Endothelial cell of umbilical vein (primary cell): ENCODE results near the gene MTMR11. TPM values are rescaled to one million over a fixed set of nuclear protein-coding genes. Genes with fewer than 3 reads are reported as not detected.
"Not testable (repeated sequence)": the region's sequence is repeated elsewhere in the genome, so short reads cannot be mapped to it uniquely, and the experiment has no call there.

Experiments
- BruUV-seq: library from RNA; stranded (reverse); fragments of 400-500 nt; replicated peaks from 2 replicates; lab custom pipeline; 2021; lab: Mats Ljungman, UMichigan
- CTCF ChIA-PET: fragments of 300-600, 350-600 bp; sonication (Branson Sonifier 250); formaldehyde crosslinking; loops from one replicate; lab custom pipeline; 2021; ENCODE audit warnings: antibody characterized with exemption, inconsistent platforms; lab: Charles Lee
- POLR2A ChIA-PET: fragments of 300-600, 350-600 bp; sonication (Branson Sonifier 250); formaldehyde crosslinking; loops from one replicate; lab custom pipeline; 2021; ENCODE audit warnings: antibody characterized with exemption, inconsistent platforms; lab: Charles Lee
- DNase-seq: peaks from one replicate; pipeline ENCODE4 v3.0.0-alpha.2; 2011; ENCODE audit warnings: low read depth, low spot score
- FAIRE-seq: peaks from 2 replicates; lab custom pipeline; 2011; peaks lifted over from hg19 to GRCh38; lab: Jason Lieb, UNC
- H2AFZ ChIP-seq: 2 replicates; pipeline ENCODE4 v1.6.0; 2012; ENCODE audit warnings: low read depth, low read length, control low read depth, inconsistent platforms
- H3K27ac ChIP-seq: 2 replicates; pipeline ENCODE4 v1.5.1; 2011; ENCODE audit warnings: low read depth, mild to moderate bottlenecking, control low read depth, low read length, moderate library complexity; ENCODE audit not compliant: insufficient read depth
- H3K27me3 ChIP-seq, 2 experiments: 2 replicates each; pipeline versions ENCODE4 v1.6.0 to v1.6.1; 2011; ENCODE audit warnings: low read length in 2 of 2, mixed read lengths in 1 of 2; ENCODE audit not compliant: control insufficient read depth in 2 of 2, insufficient read depth in 2 of 2
- H3K36me3 ChIP-seq, 2 experiments: 2 replicates in 1 of 2; 3 replicates in 1 of 2; pipeline ENCODE4 v1.5.1; 2011; ENCODE audit warnings: low read length in 2 of 2, mild to moderate bottlenecking in 1 of 2, moderate library complexity in 1 of 2; ENCODE audit not compliant: control insufficient read depth in 2 of 2, insufficient read depth in 2 of 2; ENCODE audit errors: extremely low read depth in 1 of 2
- H3K4me1 ChIP-seq: 3 replicates; pipeline ENCODE4 v1.5.1; 2011; ENCODE audit warnings: mild to moderate bottlenecking, low read length; ENCODE audit not compliant: control insufficient read depth, insufficient read depth; ENCODE audit errors: extremely low read depth
- H3K4me2 ChIP-seq: 2 replicates; pipeline ENCODE4 v1.6.1; 2011; ENCODE audit warnings: low read length, control low read depth, mixed read lengths; ENCODE audit not compliant: insufficient read depth
- H3K4me3 ChIP-seq, 3 experiments: fragments of 200-600 bp in 1 of 3; sonication (generic), shearing (Covaris generic) in 1 of 3; replicated peaks in 1 of 3; 2 replicates each; pipeline ENCODE4 v1.5.1; 2011 to 2016; ENCODE audit warnings: control low read depth in 3 of 3, low read length in 3 of 3, mild to moderate bottlenecking in 2 of 3, inconsistent platforms in 1 of 3, low read depth in 1 of 3, moderate library complexity in 1 of 3; ENCODE audit not compliant: insufficient read depth in 1 of 3
- H3K79me2 ChIP-seq: 2 replicates; pipeline ENCODE4 v1.6.0; 2012; ENCODE audit warnings: low read length, inconsistent platforms; ENCODE audit not compliant: control insufficient read depth, insufficient read depth
- H3K9ac ChIP-seq: replicated peaks from 2 replicates; pipeline ENCODE3; 2011; ENCODE audit warnings: low read length, control low read depth; ENCODE audit not compliant: insufficient read depth; ENCODE audit errors: extremely low read depth
- H3K9me1 ChIP-seq: replicated peaks from 3 replicates; pipeline ENCODE4 v1.6.0; 2011; ENCODE audit warnings: mild to moderate bottlenecking, low read length; ENCODE audit not compliant: control insufficient read depth, insufficient read depth; ENCODE audit errors: extremely low read depth
- H3K9me3 ChIP-seq: replicated peaks from 2 replicates; pipeline ENCODE4 v1.5.1; 2012; ENCODE audit warnings: low read length, inconsistent platforms; ENCODE audit not compliant: control insufficient read depth, insufficient read depth
- H4K20me1 ChIP-seq: replicated peaks from 2 replicates; pipeline ENCODE3; 2011; ENCODE audit warnings: mild to moderate bottlenecking, low read length; ENCODE audit not compliant: control insufficient read depth, insufficient read depth; ENCODE audit errors: extremely low read depth
- CTCF ChIP-seq, 2 donors: IDR thresholded peaks; 1 replicate in 1 of 2; 2 replicates in 1 of 2; pipeline ENCODE4 v1.5.1; 2011; ENCODE audit warnings: low read length in 2 of 2, mild to moderate bottlenecking in 2 of 2, moderate library complexity in 2 of 2, control low read depth in 1 of 2, inconsistent platforms in 1 of 2, low read depth in 1 of 2; ENCODE audit not compliant: insufficient read depth in 1 of 2; ENCODE audit errors: extremely low read depth in 1 of 2
- EZH2 ChIP-seq: IDR thresholded peaks from 2 replicates; pipeline ENCODE4 v1.6.1; 2012; ENCODE audit warnings: borderline replicate concordance, low read depth, mild to moderate bottlenecking, moderate library complexity, low read length, inconsistent platforms; ENCODE audit not compliant: severe bottlenecking
- FOS ChIP-seq: IDR thresholded peaks from 2 replicates; pipeline ENCODE4 v1.6.1; 2011; ENCODE audit warnings: mild to moderate bottlenecking, low read length, moderate library complexity, borderline replicate concordance; ENCODE audit not compliant: insufficient read depth
- JUN ChIP-seq: IDR thresholded peaks from 2 replicates; pipeline ENCODE4 v1.6.1; 2011; ENCODE audit warnings: borderline replicate concordance, low read depth; ENCODE audit not compliant: insufficient read length, insufficient read depth
- POLR2A ChIP-seq: IDR thresholded peaks from 2 replicates; pipeline ENCODE4 v1.6.1; 2012; ENCODE audit warnings: low read depth, mild to moderate bottlenecking, control low read depth, low read length
- POLR2AphosphoS5 ChIP-seq: IDR thresholded peaks from 2 replicates; pipeline ENCODE4 v1.6.1; 2012; ENCODE audit warnings: low read depth, mild to moderate bottlenecking, control low read depth, low read length, moderate library complexity; ENCODE audit not compliant: insufficient read depth
- dilution Hi-C: fragments of 300-500 bp; cut with MboI; formaldehyde crosslinking; loops from one replicate; pipeline ENCODE4 v1.15.0; 2019; ENCODE audit warnings: low sequenced_read_pairs; ENCODE audit not compliant: extremely low pct_ligation_motif_present
- intact Hi-C: fragments of 100-400 bp; cut with micrococcal nuclease; formaldehyde crosslinking; loops from one replicate; pipeline ENCODE4 v1.10.0; 2022
- polyA plus RNA-seq, 4 experiments: library from polyadenylated mRNA; depleted of rRNA in 3 of 4; stranded (reverse) in 3 of 4; unstranded in 1 of 4; fragments of >200 nt; gene quantifications; 2 replicates each; pipeline versions ENCODE4 v1.2.1 to v1.2.3, GENCODE V29; 2011 to 2012; ENCODE audit warnings: missing spikeins in 1 of 4
- total RNA-seq: library from RNA; stranded (reverse); gene quantifications from 2 replicates; pipeline ENCODE4 v1.2.3, GENCODE V29; 2021

MTMR11 gene
- total and polyA plus RNA-seq, 2 donors (not counting 3 experiments of a cell fraction or from before 2014, with no cell fraction given), result 7.8 to 14.4 TPM

- Histone ChIP-seq H3K9ac (peak overlapping the region; percentile 99), H3K4me3 (peak overlapping the region; percentile 40 to 81 (median 42)), H3K4me1 (peaks cover 16% of the 10 kb centered on the region), H3K4me2 (peak overlapping the region; percentile 91), H3K27ac (peak overlapping the region; percentile 90)
- intact Hi-C loops, H4K20me1 ChIP-seq, H3K9me1 ChIP-seq, H2AFZ ChIP-seq, FAIRE-seq, BruUV-seq, DNase-seq, H3K9me3 ChIP-seq, H3K27me3 ChIP-seq, H3K36me3 ChIP-seq, H3K79me2 ChIP-seq: not testable (repeated sequence)
- CTCF ChIA-PET, result interaction anchor here (1.2 to 4.1 kb wide), 4 partner anchors 41 to 301 kb away, joined by 3 to 38 read pairs (median 19); no protein-coding TSS in a partner anchor
- peak; percentile 87 for TF ChIP-seq POLR2A
- TF ChIP-seq POLR2AphosphoS5, result peak; percentile 52
- dilution Hi-C loops, result loop anchor here (25.0 kb wide), 1 partner anchor 151 kb away; no protein-coding TSS in a partner anchor
- POLR2A ChIA-PET, result interaction anchor here (0.6 to 3.6 kb wide), 6 partner anchors 14 to 451 kb away, joined by 4 to 20 read pairs (median 7); partner anchors contain the start of genes BOLA1 and OTUD7B
Measured at GRCh38 chr1:149886121-149886395, 50.6 kb downstream of the MTMR11 start.

GRCh38 chr1:149885339-149886120 lies 51.1 kb downstream of the MTMR11 start:
- intact Hi-C loops (no loop called here), dilution Hi-C loops (loop anchor here (25.0 kb wide), 1 partner anchor 152 kb away; no protein-coding TSS in a partner anchor)
- H3K4me3 ChIP-seq, result peak overlapping the region; percentile 40 to 81 (median 42)
- H3K4me1 ChIP-seq, result peaks cover 16% of the 10 kb centered on the region
- no peaks in the 10 kb centered on the region for H3K36me3 ChIP-seq
- BruUV-seq, result no TSS peak
- peak overlapping the region; percentile 26 for H2AFZ ChIP-seq
- ChIA-PET POLR2A (interaction anchor here (1.4 to 3.6 kb wide), 3 partner anchors 14 to 125 kb away, joined by 4 to 20 read pairs (median 13); partner anchors contain the start of genes BOLA1 and OTUD7B), CTCF (interaction anchor here (1.2 to 4.1 kb wide), 2 partner anchors 40 to 302 kb away, joined by 3 to 33 read pairs; no protein-coding TSS in a partner anchor)
- TF ChIP-seq CTCF (IDR thresholded peaks at IDR 0.05; ENCODE audit: extremely low read depth in 1 of 2, insufficient read depth in 1 of 2, low read depth in 1 of 2, low read length in 2 of 2) (peak in 1 of 2 donors; percentile 7), EZH2 (no peak), POLR2AphosphoS5 (peak; percentile 32), JUN (peak; percentile 19), POLR2A (peak; percentile 12), FOS (no peak)
- no peaks in the 10 kb centered on the region for H3K27me3 ChIP-seq
- H3K27ac ChIP-seq, result peak overlapping the region; percentile 90
- H3K79me2 ChIP-seq, result no peaks in the 10 kb centered on the region
- peak overlapping the region; percentile 99 for H3K9ac ChIP-seq
- no peaks in the 10 kb centered on the region for H3K9me1 ChIP-seq
- no peaks in the 10 kb centered on the region for H4K20me1 ChIP-seq
- H3K9me3 ChIP-seq, result no peaks in the 10 kb centered on the region
- peak overlapping the region; percentile 91 for H3K4me2 ChIP-seq
- FAIRE-seq, result peak; percentile 73
- peak; percentile 87 for DNase-seq
